NCI-H446 (cell line): Measurements from ENCODE around the gene NOSIP.

Source experiments
- DNase-seq, 2 experiments: peaks; one replicate each; lab custom pipeline; 2025; lab: John Stamatoyannopoulos, UW

Gene NOSIP

DNA sequence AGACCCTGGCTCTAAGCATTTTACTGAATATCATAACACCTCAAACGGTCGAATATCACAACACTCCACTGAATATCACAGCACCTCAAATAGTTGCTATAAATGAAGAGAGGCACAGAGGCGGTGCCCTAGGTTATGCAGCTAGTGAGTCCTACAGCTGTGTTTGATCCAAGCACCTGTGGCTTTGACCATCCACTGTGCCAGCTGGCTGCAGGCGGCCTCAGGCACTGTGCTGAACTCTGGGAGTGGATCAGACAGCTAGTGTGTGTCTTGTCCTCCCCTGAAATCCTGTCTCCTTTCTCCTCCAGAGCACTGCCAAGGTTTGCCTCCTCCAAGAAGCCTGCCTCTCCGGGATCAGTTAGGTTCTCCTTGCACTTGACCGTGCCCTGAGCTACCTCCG, 7.3 kb downstream of the NOSIP start:
- no peak for DNase-seq

DNA sequence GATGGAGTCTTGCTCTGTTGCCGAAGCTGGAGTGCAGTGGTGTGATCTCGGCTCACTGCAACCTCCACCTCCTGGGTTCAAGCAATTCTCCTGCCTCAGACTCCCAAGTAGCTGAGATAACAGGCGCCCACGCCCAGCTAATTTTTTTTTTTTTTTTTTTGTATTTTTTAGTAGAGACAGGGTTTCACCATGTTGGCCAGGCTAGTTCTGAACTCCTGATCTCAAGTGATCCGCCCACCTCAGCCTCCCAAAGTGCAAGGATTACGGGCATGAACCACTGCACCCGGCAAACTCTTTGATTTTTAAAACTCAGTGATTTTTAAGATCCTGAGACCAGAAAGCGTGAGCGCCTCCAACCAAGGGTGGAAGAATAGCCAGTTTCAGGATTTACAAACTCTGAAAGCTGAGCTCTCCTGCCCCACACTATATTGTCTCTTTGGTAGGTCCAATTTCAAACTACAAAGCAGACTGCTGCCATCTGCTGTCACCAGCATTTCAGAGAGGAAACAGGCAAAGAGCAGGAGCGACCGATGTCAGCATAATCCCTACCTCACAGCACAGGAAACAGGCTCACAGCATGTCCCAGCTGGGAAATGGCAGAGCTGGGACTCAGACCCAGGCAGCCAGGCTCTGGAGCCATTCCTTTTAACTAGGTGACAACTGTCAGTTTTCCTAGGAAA, 9.2 kb downstream of the NOSIP start:
- DNase-seq, result peak in 1 of 2 experiments; percentile 29

DNA sequence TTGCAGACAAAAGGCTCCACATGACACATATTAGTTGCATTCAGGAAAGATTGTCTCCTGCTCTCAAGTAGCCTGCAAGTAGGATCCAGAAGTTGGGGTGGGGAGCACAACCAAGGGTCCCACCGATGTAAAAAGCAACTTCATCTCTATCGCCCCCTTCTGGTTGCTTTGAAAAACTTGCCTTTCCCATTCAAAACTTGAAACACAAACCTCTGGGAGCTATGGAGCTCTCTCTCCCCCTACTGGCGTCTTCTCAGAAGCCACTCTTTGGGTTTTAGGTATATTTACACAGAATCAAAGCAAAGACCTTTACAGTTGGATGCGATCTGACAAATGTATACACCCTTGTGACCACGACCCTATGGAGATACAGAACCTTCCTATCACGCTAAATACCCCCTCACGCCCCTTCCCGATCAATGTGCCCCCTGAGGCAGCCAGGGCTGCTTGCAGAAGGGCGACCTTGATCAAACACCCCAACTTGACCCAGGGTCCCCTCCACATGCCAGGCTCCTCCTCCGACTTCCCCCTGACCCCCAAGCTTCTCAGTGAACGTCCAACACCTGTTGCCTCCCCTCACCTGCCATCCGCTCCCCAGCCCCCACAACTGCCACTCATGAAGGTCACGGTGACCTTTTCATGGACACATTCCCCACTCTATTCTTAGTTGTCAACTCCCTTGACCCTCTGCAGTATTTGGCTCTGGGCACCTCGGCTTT, 10.1 kb downstream of the NOSIP start:
- peak; percentile 88 to 91 for DNase-seq

DNA sequence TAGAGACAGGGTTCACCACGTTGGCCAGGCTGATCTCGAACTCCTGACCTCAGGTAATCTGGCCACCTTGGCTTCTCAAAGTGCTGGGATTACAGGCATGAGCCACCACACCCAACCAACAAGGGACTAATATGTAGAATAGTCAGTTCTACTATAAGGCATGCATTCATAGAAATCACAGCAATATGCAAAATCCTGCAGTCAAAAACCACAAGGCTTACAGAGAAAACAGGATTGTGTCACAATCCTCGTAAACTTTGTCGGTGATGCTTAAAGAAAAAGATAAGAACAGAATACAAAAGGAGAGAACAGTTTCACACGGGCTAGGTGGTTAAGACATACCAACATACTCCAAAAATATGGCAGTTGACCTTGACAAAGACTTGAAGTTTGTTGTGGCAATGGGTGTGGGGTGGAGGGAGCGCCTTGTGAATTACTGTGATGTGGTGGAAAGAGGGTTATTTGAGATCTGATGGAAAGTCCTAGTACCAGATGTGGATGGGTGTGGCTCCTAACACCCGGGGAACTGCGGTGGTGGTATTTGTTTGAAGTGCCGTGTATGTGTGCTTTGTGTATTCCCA, 12.4 kb downstream of the NOSIP start:
- no peak for DNase-seq

DNA sequence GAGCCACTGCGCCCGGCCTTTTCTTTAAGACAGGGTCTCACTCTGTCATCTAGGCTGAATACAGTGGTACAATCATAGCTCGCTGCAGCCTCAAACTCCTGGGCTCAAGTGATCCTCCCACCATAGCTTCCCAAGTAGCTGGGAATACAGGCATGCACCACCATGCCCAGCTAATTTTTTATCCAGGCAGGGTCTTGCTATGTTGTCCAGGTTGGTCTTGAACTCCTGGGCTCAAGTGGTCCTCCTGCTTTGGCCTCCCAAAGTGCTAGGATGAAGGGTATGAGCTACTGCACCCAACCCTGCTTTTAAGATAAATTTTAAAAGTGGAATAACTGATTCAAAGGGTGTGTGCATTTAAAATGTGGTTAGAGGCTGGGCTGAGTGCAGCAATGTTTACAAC, 14.1 kb downstream of the NOSIP start:
- no peak for DNase-seq

DNA sequence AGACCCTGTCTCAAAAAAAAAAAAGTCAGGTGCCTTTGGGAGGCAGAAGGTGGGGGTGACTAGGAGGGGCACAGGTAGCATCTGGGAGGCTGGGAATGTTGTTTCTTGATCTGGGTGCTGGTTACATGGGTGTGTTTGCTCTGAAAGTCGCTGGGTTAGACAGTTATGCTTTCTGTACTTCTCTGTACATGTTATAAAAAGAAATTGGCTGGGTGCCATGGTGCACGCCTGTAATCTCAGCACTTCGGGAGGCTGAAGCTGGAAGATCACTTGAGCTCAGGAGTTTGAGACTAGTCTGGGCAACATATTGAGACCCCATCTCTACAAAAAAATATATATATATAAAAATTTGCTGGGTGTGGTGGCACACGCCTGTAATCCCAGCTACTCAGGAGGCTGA, 15.1 kb downstream of the NOSIP start:
- DNase-seq, result no peak

DNA sequence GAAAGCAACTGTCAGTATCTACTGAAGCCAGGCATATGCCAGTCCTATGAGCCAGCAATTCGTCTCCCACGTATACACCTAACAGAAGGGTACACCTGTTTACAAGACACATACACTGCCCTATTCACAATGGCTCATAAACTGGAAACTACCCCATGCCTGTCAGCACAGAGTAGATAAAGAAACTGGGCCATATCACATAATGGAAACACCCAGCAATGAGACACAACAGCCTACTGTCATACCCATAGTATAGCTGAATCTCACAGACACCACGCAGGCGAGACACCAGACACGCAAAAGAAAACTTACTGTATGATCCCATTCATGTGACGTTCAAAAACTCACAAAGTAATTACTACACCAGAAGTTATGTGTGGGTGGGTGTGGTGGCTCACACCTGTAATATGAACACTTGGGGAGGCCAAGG, 15.7 kb downstream of the NOSIP start:
- no peak for DNase-seq

DNA sequence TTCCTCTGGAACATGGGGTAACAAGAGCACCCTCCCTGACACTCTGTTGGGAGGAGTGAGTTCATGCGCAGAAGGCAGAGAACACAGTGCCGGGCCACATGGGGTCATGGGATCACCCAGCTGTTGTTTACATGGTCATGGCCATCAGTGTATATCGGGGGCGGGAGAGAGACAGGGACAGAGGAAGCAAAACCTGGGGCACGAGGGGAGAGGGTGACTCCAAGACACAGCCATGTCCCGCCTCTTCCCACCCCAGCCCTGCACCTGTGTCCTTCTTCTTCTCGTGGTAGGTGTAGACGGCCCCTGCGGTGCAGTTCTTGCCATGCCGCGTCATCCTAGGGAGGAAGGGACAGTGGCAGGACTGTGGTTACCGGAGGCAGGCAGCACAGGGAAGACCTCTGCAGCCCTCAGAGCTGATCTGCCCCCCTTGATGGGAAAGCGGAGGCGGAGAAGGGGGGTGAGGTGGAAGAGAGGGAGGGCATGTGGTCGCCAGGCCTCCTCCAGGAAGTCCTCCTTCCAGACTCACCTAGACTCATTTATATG, 19.9 kb downstream of the NOSIP start:
- no peak for DNase-seq

DNA sequence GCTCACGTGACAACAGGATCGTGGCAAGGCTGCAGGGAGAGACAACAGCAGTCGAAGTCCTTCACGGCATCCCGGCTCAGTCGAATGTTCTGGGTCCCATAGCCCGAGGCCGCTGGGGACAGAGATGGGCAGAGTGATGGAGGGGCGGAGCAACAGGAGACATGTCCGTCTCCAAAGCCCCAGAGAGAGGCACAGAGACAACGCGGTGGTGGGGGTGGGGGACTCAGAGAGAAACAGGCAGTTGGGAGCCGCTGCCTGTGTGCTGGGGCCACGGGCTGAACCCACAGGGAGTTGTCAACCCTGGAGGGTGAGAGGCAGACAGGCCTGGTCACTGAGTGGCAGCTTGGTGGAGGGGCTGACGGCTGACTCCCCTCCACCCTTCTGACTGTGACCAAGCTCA, 20.4 kb downstream of the NOSIP start:
- DNase-seq, result no peak

DNA sequence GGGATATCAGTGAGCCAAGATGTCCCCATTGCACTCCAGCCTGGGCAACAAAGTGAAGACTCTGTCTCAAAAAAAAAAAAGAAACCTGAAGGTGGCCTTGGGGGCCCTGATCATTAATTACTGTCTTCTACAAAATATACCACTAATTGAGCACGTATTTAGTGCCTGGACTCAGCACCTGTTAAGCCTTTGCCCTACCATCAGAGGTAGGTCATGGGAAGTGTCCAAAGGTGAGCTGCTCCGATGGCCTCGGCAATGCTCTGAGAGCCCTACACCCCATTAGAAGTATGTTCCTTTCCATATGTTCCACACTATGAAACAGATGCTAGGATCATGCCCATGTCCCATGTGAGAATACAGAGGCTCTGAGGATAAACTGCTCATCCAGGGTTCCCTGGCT, 20.9 kb downstream of the NOSIP start:
- no peak for DNase-seq

DNA sequence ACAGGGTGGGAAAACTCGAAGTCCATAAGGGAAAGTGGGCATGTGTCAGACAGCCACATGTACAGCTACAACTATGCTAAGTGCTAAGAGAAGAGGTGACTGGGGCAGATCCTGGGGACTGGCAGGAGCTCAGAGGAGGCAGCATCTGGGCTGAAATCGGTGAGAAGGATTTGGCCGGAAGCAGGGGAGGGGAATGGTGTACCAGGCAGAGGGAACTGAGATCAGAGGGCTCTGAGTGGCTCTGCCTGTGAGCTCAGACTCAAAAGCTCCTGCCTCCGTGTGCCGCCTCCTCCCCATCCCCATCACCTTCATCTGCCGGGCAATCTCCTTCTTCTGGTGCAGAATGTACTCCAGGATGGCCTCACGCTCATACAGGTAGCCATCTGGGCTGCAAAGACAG, 21.8 kb downstream of the NOSIP start:
- DNase-seq, result no peak

DNA sequence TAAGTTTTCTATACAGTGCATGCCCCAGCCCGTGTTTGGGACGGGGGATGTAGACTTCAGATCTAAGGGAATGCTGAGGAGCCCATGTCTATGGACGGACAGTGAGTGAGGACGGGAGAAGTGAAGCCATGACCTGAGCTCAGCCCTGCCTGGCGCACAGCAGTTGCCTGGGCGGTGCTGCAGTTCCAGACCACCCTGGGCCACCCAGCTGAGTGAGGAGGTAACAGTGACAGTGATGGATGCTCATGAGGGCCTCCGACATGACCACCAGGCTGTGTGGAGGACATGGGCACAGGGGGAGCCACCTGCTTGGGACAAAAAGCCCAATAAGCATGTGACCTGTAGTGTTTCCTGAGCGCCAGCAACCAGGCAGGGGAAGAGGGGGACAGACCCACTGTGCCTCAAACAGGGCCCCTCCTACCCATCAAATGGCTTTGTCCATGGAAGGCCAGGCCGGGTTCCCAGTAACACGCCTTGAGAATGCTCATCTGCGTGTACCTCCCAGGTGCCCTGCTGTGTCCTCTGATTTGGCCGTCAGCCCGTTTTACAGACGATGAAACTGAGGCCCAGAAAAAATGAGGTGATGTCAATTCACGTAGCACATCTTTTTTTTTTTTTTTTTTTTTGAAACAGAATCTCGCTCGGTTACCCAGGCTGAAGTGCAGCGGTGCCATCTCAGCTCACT, 22.6 kb downstream of the NOSIP start:
- no peak for DNase-seq

DNA sequence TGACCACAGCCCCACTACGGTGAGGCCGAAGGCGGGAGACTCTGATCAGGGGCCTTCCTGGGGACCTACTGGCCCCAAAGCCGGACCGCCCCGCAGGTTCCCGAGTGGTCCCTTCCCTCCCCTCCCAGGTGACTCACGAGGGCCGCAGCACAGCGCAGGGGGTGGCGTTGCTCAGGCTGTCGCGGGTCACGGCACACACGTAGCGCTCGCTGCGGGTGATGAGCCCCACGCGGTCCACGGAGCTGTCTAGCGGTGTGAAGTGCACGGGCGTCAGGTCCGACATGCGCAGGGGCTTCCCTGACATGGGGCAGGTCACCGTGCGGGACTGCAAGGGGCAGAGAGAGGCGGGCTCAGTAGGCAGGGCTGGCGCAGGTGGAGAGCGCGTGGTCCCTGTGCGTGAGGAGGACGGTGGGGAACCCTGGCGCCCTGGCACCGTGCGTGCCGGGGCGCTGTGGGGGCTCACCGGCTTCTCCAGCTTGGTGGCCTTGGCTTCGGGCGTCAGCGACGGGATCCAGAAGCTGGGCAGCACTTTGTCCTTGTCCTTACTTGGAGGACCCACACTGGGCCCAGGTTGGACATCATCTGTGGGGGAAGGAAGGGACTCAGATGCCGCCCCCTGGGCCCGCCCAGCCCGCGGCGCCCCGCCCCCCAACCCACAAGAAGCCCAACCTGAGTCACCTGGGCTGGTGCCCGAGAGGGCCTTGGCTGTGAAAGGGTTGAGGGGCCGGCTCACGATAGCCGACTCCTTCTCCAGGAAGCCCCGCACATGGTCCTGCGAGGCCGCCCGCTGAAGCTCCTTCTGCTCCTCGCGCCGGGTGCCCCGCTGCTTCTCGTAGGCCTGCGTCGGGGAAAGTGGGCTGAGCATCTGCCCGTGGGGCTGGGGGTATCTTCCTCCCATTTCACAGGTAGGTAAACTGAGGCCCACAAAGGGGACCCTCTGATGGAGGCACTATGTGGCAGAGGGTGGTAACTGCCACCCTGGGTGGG, 23.7 kb downstream of the NOSIP start:
- DNase-seq, result no peak

DNA sequence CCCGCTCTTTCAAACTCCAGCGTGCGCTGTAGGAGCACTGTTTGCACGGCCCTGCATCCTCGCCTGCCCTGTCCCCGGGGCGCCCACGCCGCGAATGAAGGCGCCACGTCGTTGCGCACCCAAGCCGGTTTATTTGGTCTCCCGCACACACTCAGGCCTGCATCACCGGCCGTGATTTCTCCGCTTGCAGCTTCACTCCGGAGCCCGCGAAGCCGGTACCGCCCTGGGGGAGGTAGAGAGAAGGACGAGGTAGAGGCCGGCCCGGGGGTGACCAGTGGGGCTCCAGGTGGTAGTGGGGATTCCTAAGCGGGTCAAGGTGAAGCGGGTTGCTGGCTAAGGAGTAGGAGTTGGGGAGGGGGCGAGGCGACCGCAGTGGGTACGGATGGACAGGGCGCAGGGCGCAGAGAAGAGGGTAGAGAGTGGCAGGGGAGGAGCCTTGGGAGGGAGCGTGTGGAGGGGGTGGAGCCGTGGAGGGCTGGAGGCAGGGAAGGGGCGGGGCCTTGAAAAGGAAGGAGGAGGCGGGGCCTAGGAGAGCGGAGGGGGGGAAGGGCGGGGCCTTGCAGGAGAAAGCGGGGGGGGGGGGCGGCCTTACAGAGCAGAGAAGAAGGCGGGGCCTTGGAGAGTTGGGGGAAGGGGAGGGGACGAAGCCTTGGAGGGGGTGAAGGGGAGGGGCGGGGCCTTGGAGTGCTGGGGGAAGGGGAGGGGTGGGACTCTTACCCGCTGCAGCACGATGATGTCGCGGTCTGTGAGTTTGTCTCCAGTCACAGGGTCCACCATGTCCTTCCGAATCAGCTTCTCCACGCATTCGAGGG, 24.6 kb downstream of the NOSIP start:
- no peak for DNase-seq

DNA sequence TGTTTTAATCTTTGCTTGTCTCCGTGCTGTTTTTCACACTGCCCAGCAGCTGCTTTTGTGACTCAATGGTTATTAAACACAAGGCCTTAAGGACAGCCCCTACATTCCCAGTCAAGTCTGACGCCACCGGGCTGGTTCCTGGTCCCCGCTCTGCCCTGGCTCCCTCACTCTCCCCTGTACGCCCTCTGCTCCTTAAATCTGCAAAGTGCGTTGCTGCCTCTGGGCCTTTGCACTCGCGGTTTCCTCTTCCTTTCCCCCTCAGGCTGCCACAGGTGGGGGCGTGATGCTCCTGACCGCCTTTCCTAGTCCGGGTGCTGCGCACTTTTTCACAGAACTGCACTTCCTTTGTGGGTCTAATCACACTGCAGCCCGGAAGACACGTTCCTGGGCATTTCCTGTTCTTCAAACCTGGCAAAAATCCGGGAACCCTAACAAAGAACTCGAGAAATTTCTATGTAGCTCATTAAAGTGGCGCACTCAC, 25.6 kb downstream of the NOSIP start:
- no peak for DNase-seq

DNA sequence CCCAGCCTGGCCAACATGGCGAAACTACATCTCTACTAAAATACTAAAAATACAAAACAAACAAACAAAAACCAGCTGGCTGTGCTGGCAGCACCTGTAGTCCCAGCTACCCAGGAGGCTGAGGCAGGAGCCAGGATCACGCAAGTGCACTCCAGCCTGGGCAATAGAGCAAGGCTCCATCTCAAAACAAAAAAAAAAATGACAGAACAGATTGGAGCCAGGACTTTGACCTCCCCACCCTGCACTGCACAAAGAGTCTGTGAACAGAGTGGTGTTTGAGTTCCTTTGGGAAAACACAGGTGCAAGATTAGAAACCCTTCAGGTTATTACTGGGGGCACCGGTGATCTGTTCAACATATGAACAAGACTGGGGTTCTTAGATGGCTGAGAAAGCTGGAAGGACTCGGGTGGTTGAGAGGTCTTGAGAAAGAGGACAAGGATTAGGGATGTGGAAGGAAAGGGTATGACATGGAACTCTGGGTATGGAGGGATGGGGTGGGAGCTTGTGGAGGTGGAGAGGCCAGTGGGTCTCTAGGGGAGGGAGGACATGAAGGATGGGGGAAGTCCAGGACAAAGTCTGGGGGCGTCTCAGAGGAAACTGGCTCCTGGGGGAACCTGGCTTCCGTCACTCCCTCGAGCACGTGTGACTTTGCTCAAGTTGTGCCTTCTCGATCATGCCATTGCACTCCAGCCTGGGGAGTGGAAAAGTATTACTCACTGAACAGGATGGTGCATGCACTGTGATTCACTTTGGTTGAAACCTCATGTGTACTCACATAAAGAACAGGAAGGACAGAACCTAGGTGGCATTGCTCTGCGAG, 26.7 kb downstream of the NOSIP start:
- DNase-seq, result no peak

DNA sequence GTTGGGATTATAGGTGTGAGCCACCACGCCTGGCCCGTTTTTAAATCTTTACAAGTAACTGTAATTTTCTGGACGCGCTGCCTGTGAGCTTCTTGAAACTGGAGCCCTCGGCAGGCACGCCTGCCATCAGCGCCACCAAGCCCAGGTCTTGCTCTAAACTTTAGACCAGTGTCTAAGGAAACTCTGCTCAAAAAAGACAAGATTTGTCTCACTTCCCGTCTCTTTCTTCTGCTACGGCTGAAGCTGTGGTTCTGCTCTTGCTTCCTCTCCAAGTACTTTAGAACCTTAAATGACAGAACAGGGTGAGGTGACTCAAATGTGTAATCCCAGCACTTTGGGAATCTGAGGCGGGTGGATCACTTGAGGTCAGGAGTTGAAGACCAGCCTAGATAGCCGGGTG, 27.6 kb downstream of the NOSIP start:
- no peak for DNase-seq

DNA sequence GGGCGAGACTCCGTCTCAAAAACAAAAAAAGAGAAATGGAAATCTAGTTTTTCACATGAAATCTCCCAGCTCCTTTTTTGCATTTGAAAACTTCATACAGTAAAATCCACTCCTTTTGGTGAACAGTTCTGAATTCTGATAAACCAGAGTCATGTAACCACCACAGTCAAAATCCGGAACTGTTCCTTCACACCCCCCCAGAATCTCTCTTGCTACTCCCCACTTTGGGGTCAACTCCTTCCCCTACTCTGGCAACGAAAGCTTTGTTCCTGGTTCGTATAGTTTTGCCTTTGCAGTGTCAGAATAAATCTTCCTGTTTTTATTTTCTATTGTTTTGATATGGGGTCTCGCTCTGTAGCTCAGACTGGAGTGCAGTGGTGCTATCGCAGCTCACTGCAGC, 28.8 kb downstream of the NOSIP start:
- DNase-seq, result no peak

DNA sequence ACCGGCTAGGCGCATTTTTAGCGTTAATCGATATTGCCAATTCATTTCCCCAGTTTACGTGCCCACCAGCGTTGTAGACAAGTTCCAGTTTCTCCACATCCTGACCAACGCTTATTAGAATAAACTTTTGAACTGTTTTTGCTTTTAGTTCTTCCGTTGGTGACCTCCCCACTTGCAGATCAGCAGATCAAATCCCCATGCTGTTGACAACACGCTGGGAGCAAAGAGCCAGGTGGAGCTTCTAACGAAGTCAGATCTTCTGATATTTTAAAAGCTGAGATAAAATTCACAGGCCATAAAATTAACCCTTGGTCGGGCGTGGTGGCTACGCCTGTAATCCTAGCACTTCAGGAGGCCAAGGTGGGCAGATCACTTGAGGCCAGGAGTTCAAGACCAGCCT, 31.3 kb downstream of the NOSIP start:
- no peak for DNase-seq
